Activated CD8-positive, alpha-beta memory T cell treated with anti-CD3 and anti-CD28 coated beads for 4 hours (primary cell): ENCODE data around the gene PAAF1.

Experiments
- DNase-seq, 2 donors: peaks; one replicate each; pipeline ENCODE4 v3.0.0-alpha.2; 2020; ENCODE audit warnings: low read depth in 2 of 2

Gene PAAF1, protein sequence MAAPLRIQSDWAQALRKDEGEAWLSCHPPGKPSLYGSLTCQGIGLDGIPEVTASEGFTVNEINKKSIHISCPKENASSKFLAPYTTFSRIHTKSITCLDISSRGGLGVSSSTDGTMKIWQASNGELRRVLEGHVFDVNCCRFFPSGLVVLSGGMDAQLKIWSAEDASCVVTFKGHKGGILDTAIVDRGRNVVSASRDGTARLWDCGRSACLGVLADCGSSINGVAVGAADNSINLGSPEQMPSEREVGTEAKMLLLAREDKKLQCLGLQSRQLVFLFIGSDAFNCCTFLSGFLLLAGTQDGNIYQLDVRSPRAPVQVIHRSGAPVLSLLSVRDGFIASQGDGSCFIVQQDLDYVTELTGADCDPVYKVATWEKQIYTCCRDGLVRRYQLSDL

DNA sequence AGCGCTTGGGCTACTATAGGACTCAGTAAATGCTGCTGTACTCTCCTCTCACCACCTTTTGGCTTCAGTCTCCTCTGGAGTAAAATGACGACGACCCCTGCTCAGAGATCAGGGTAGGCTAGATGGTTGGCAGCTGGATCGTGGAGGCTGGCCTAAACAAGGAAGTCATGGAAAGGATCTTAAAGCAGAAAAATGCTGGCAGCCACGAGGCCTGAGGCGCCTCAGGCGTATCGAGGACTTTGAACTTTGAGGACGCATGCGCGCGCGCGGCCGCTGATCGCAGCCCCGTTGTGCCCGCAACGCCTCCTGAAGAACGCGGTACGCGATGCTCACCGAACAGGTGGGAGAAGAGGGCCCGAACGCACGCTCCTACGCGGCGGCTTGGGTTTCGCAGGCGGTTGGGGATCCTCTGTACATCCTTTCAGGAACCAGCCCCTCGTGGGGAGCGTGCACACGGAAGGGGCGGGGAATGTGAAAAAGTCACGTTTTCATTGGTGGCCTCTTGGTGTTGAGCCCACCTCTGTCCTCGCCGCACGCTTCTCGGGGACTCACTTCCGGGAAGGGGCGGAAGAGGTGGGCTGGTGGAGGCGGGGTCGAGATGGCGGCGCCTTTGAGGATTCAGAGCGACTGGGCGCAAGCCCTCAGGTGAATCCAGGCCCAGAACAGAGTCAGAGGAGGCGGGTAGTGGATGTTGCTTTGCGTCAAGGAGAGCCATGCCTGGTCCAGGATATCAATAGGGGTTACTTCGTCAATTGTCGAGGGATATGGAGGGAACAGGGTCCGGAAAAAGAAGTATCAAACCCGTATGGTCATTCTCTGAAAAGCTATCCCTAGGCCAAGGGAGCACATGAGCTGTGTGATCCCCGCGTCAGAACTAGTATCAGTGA, at the start of gene PAAF1, which contains the start of gene COA4:
Gene PAAF1, plus strand, starts transcription at position 576 of the 887 bp plus-strand sequence. Its CDS starts 23 bp downstream, at position 599.
Gene COA4, minus strand, starts transcription at position 423 of the 887 bp plus-strand sequence. CDS start 3,468 bp downstream, outside the sequence.
- peak; percentile 86 to 92 for DNase-seq

DNA sequence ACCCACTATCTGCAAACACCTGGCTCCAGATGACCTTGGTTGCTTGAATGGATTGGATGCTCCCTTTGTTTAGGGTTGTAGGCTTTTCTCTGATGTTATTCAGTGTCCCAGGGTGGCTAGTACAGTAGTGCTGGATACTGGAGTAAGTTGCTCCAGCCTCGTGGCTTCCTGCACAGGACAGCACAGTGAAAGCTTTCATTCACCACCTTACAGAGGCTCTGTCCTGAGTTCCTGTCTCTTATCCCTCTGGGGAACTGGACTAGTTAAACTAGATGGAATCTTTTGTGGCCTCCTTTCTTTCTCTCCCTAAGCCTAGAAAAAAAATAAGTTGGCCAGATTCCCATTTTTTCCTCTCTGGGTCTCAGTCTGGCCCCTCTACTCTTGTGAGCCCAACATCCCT, 46.5 kb upstream of the PAAF1 start:
- no peak for DNase-seq

DNA sequence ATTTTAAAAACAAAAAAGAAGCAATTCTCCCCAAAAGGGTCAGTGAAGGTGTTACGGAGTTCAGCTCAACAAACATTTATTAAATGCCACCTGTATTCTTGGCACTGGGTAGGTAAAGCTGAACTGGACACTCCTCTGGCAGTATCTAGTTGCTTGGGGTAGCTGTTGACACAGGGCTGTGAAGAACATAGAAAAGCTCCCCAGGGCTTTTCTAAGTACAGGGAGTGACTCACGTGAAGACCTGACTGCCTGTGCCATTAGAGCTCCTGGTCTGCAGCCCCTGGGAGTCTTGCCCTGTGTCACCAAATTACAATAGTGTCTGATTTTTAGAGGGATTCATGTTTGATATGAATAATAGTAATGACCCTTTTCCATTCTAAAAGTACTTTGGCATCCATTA, 43.7 kb upstream of the PAAF1 start:
- no peak for DNase-seq

DNA sequence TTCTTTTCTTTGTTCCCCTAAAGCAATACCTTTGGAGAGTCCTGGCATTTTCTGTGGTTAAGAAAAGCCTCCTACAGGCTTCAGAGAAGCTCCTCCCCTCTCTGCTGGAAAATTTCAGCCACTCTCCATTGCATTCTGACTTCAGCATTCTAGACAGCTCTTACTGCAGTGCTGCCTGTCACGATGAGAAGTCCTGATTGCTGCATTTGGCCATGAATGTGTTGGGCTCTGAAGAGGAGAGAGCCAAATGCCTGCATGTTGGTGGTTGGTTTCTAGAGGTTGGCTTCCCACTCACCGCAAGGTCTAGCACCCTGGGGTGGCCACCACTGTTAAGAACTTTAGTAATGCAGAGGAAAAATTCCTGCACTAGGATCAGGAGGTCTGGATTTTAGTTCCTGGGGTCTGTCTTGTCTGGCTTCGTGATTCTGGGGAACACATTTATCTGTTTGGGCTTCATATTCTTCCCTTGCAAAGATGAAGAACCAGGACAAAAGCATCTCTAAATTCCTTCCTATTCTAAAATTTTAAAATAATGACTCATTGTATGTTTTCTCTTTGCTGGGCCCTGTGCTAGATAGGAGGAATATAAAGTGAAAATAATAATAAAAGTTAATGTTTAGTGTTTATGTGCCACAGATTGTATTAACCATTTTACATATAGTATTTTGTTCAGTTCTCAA, 38.2 kb upstream of the PAAF1 start:
- DNase-seq = no peak

DNA sequence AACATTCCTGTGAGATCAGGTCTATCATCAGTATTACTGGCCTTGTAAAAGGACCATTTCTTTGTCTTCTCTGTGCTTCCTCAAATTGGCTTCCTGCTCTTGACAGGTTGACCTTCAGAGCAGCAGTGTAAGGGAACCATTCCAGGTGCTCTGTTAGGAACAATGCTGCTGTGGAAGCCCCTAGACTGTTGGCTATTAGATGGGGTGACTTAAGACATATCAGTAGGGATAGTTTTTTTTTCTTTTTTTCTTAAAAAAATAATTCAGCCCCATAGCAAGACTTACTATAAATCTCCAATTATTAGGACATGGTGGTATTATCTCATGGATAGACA, 37.7 kb upstream of the PAAF1 start:
- DNase-seq = no peak

DNA sequence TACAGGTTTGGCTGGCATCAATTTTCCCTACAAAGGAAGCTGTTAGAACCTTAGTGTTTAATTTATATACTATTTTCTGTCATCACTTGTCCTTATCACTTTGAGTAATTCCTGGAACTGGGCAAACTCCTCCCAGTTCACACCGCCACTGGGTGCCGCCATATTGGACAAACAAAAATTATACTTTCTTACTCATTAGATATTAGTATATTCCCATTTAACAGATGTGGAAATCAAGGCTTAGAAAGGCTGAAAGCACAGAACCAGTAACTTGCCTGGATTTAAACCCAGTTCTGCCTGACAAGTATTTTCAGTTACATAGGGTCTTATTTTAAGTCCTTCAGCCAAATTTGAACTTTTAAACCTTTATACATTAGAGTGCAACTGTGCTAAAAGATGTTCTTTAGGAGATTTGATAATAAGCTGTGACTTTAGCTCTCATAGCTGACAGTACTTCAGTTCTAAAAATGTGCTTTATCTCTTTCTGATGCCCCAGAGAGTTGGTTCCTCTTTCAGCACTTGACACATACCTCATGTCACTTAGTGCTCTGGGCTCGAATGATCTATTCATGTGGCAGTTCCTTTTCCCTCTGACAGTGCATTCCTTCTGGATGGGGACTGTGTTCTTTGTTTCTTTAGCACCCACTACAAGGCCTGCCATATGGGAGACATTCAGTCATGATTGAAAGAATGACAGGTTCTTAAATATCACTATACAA, 25.6 kb upstream of the PAAF1 start:
- no peak for DNase-seq

DNA sequence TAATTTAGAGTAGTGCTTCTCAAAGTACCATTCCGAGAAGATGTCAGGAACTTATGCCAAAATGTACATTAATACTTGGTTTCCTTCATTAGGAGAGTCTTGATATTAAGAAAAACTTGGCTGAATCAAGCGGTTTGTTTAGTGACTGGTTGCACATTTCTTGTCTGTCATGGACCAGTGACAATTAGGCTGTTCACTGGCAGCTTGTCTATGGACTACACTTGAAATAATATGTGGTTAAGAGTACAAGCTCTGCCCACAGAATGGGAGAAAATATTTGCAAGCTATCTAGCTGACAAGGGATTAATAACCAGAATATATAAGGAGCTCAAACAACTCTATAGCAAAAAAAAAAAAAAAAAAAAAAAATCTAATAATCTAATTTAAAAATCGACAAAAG, 24.8 kb upstream of the PAAF1 start:
- no peak for DNase-seq

DNA sequence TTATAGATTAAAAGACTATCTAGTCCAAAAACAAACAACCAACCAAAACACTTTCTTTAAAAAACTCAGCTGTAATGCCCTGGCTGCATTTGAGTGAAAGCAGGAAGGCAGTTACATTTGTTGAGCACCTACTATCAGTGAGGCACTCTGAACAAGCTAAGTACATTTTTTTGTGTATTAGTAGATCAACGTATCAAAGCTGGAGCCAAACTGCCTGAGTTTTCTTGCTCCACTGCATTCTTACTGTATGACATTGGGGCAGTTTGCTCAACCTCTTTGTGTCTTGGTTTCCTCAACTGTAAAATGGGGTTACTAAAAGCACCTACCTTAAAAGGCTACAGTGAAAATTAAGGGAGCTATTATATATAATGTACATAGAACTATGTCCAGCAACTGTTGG, 22.1 kb upstream of the PAAF1 start:
- DNase-seq = no peak

DNA sequence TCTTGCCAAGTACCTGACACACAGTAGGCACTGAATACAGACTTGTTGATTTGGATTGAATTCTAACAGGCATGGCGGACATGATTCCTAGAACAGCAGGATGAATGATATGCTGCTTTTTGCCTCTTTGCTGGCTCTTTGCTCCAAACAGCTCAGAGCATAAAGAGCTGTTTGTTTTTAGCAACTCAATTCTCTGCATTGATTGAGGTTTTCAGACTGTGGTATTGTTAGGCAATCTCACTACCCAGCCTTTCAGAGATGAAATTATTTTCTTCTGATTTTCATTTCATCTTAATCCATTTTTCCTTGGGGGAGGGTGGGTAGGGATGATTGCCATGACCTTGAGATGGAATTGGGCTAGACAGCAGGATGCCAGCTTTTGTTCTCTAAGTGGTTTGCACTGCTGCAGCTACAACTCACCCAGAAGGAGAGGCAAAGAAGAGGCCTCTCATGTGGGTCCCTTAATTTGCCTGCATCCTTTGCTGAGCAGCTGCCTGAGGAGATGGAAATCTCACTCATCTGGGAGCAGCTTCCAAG, 20.7 kb upstream of the PAAF1 start:
- no peak for DNase-seq

DNA sequence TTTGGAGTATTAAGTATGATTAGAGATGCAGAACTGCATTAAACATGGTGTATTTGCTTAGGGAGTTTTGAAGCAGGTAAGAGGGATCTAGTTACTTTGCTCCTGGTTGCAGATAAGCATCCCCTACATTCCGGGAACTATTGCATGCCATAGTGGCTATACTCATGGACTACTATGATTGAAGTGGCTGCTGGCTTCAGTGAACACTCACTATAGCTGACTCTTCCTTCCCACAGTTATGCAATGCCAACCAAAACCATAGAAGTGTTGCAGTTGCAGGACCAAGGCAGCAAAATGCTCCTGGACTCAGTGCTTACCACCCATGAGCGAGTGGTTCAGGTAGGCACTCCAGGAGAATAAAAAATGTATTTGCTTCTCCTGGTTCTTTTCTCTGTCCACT, 17.1 kb upstream of the PAAF1 start:
- no peak for DNase-seq

DNA sequence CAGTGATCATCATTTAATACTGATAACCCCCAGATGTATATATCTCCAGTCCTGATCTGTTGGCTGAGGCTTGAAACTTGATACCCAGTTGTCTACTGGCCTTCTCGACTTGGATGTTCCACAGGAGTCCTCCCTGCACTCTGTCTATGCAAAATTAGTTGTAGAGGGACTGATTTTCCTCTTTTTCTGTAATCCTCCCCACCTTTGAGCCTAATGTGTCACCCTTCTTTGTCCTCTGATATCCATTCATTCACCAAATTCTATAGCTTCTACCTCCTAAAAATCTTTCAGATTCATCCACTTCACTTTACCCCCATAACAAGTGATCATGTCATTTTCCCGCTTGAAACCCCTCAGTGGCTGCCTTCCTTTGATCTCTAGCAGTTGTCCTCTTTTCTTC, 16.6 kb upstream of the PAAF1 start:
- DNase-seq = no peak

DNA sequence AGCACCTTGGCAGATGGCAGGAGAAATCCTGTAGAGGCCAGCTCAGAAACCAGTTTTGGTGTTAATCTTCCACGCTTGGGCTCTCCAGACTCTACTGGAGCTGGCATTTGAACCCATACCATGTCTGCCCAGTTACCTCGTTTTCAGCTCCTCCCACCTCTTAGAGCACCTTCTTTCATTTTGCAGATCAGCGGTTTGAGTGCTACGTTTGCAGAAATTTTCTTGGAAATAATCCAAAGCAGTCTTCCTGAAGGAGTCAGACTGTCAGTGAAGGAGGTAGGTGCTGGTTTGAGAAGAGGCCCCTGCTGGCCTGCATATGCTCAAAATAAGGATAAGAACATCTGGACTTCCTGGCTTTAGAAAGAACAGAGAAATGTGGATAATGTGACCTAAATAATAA, 13.8 kb upstream of the PAAF1 start:
- no peak for DNase-seq

DNA sequence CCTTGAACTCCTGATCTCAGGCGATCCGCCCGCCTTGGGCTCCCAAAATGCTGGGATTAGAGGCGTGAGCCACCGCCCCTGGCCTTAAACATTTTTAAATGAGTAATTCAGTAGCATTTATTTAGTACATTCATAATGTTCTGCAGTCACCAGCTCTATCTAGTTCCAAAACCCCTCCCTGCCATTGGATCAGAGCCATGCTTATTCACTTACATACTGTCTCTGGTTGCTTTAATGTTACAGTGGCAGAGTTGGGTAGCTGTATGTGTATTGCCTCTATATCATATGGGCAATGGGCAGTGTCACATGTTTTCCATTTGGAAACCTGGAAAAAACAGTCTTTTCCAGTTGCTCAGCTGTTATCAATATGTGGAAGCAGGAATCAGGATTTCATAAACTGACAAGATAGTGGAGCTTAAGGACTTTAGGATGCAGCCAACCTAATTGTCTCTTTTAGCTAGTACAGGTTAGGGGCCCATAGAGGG, 10.7 kb upstream of the PAAF1 start:
- DNase-seq = no peak

DNA sequence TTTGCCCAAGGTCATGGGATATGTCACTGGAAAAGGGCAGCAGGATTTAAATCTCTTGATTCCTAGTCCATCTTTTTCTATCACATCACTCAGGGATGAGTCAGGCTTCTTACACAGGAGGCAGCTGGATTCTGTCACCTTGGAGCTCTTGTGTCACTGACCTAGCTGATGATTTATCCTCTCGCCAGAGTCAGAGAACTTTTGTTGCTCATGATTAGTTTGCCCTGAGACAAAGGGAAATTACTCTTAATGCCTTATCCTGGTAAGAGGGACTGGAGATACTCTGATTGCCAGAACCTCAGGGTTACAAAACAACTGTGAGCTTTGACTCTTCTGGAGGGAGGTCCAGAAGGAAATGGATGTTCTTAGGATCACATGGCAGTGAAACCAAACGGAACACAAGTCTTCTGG, 10.2 kb upstream of the PAAF1 start:
- no peak for DNase-seq

DNA sequence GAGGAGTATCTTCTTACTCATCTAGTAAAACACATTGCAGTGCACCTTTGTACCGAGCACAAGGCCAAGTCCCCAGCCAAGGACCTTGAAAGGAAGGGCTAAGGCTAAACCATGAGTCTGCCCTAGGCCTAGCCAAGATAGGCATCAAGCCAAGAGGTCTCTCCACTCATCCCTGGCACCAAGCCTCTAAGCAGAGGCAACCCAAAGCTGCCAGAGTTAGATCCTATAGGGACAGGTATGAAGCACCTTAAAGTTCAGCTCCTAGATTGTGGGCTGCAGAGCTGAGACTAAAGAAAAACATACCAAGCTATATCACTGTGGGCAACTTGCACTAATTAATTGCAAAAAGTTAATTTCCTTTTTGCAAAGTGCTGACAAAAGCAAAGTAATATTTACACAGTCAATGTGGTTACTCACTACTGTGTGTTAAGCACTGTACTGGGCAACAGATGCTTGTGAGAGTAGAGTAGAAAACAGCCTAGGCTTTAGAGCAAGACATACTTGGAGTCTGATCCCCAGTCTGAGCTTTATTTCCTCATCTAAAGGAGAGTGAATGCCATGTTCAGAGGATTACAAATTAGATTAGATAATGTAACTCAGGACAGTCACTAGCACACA, 7.4 kb upstream of the PAAF1 start:
- DNase-seq = no peak

DNA sequence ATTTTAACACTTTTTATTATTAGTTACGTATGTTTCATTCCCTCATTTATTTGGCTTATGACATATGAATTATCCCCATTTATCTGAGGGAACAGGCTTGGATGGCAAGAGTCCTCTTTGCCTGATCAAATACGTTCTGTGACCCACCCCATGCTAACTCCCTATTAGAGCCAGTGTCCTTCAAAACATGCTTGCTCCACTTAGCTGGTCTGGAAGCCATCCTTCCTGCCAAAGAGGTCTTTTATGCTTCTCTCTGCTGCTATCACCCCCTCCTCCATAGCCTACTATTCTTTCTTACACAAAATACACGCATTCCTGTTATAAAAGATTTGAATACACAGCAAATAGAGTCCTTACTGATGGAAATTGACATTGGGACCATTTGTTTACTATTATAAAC, 6.5 kb upstream of the PAAF1 start:
- DNase-seq = no peak

DNA sequence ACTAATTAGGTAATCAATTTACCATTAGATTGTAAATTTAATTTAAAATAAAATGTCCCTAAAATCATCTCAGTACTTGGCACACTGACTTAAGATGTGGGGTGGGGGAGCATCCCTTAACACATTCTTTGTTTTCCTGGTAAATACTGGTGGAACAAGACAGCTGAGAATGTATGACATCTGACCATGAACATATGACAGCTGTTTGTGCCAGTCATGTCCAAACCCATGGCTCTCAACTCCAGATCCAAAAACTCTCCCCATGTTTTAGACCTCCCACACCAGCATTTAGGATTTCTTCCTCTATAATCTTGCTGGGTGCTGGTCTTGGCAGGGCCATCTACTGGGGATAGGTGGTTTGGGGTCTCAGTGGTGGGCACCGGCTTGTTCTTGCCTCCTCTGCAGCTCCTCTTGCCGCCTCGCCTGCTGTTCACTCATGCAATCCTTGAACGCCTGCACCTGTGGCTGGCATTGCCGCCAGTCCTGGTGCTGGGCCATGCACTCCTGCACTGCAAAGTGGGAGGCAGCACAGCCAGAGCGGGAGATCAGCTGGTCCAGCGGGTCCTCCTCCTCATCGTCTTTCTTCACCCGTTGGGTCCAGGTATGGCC, 3.9 kb upstream of the PAAF1 start:
- DNase-seq = no peak

DNA sequence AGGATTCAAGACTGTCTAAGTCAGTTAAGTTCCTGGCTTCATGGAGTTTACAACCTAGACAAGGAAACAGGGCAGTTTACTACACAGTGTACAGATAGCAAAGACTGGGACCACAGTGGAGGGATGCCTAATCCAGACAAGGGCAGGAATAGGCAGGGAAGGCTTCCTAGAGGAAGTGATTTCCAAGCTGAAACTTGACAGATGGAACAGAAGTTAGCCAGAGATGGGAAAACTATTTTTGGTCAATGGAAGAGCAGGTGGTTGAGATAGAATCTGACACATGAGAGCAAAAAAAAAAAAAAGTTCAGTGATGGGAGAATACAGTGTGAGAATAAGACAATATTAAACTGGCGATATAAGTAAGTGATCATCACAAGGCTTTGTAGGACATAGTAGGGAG, 1.4 kb upstream of the PAAF1 start:
- DNase-seq = no peak

DNA sequence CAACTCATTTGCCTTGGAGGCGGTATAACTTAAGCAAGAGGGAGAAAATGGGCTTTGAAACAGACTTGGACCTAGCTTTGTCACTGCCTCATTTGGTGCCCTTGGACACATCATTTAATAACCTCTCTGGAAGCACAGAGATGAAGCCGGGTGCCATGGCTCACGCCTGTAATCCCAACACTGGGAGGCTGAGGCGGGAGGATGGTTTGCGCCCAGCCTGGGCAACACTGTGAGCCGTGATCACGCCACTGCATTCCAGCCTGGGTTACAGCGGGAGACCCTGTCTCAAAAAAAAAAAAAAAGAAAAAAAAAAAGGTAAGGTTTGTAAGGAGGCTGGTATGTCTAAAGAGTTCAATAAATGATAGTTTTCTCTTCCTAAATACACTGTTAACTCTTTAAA, 959 bp upstream of the PAAF1 start:
- no peak for DNase-seq

DNA sequence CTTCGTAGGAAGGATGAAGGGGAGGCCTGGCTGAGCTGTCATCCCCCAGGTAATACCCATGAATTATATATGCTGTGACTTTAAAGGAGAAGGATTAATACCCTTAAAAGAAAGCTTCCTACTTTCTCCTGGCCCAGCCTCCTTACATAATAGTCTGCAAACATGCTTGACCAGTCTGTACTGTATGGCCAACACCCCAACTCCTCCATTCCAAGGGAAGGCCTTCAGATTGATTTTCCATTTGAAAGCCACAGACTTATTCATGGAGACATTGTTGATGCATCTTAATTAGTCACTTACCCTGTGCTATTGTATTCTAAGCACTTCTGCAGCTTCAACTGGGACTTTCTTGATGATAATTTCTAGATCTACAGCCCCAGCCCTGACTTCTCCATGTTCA, 2.0 kb downstream of the PAAF1 start:
- DNase-seq = no peak
